ENCODE results near the gene ELMO2. TPM values are rescaled to one million over a fixed set of nuclear protein-coding genes. Genes with fewer than 3 reads are reported as not detected.

ELMO2 gene, protein sequence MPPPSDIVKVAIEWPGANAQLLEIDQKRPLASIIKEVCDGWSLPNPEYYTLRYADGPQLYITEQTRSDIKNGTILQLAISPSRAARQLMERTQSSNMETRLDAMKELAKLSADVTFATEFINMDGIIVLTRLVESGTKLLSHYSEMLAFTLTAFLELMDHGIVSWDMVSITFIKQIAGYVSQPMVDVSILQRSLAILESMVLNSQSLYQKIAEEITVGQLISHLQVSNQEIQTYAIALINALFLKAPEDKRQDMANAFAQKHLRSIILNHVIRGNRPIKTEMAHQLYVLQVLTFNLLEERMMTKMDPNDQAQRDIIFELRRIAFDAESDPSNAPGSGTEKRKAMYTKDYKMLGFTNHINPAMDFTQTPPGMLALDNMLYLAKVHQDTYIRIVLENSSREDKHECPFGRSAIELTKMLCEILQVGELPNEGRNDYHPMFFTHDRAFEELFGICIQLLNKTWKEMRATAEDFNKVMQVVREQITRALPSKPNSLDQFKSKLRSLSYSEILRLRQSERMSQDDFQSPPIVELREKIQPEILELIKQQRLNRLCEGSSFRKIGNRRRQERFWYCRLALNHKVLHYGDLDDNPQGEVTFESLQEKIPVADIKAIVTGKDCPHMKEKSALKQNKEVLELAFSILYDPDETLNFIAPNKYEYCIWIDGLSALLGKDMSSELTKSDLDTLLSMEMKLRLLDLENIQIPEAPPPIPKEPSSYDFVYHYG
- total RNA-seq (10 to 100 TPM; 54.1 to 56.5 TPM), polyA plus RNA-seq (10 to 100 TPM; 19.6 to 37.8 TPM)
- long read RNA-seq, donor 1, partial matches to known transcripts, result 0 of 2 reads
- long read RNA-seq, donor 1, other reads (novel, unspliced or antisense), result 0 of 2 reads
- long read RNA-seq, donor 2, result 0 reads
- long read RNA-seq, donor 3, partial matches to known transcripts, result 0 of 2 reads
- long read RNA-seq, donor 3, other reads (novel, unspliced or antisense), result 0 of 2 reads
- long read RNA-seq, donor 4, partial matches to known transcripts, result 0 of 3 reads
- long read RNA-seq, donor 4, other reads (novel, unspliced or antisense), result 0 of 3 reads
- long read RNA-seq, donor 5, partial matches to known transcripts, result 0 of 3 reads
- long read RNA-seq, donor 5, other reads (novel, unspliced or antisense), result 0 of 3 reads

DNA sequence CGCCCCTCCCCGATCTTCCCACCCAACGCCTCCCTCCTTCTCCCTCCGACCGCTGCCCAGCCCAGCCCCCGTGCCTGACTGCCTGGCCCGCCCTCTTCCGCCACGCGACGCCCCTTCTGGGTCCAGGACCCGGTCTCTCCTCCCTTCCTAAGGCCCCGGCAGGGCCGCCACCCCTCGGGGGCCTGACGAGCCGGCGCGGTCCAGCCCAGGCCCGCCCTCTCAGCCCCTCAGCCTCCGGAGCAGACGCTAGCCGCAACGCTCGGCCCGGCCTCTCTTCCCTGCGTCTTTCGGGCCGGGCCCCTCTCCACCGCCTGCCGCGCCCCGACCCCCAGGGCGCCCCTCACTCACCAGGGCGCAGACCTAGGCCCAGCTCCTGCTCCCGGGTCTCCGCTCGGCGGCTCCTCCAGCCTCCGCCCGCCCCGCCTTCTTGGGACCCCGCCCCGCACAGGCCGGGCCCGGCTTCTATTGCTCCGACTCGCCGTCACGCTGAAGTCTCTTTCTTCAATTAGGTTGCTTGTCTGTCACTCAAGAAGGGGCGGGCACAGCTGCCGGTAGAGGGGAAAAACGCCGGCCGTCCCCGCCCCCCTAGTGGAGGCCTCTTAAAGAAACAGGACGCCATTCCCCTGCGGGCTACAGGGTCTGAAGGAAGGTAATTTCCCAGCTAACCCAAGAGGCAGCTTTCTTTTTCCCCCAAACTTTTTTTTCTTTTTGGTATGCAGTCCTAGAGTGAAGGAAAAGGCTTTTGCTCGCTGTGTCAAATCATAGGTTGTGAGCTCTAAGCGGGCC, at the start of gene ELMO2:
TSS of gene ELMO2 (minus strand) at position 416 of the 786 bp plus-strand sequence. CDS start 12,133 bp downstream, outside the sequence.
- Histone ChIP-seq H3K9me3 (ENCODE audit: control insufficient read depth in 4 of 4, insufficient read depth in 3 of 4, low read length in 3 of 4) (no peaks in the 10 kb centered on the region), H3K4me1 (ENCODE audit: control insufficient read depth in 5 of 5, insufficient read depth in 5 of 5, low read length in 5 of 5) (peaks cover 11 to 24% (median 20%) of the 10 kb centered on the region in 5 donors), H3K9ac (ENCODE audit: insufficient read depth in 1 of 2, low read length in 2 of 2) (peak within 1 kb of the TSS; percentile 33 to 63), H3K36me3 (ENCODE audit: control insufficient read depth in 4 of 4, insufficient read depth in 4 of 4, low read length in 4 of 4) (no peaks in the 10 kb centered on the region), H3K27me3 (ENCODE audit: control insufficient read depth in 3 of 3, insufficient read depth in 3 of 3, low read length in 2 of 3) (no peaks in the 10 kb centered on the region), H3K27ac (ENCODE audit: low read depth in 1 of 2, low read length in 1 of 2) (peak within 1 kb of the TSS; percentile 94 to 98), H3K4me3 (peak within 1 kb of the TSS; percentile 90)
- TF ChIP-seq, protein P1, sequence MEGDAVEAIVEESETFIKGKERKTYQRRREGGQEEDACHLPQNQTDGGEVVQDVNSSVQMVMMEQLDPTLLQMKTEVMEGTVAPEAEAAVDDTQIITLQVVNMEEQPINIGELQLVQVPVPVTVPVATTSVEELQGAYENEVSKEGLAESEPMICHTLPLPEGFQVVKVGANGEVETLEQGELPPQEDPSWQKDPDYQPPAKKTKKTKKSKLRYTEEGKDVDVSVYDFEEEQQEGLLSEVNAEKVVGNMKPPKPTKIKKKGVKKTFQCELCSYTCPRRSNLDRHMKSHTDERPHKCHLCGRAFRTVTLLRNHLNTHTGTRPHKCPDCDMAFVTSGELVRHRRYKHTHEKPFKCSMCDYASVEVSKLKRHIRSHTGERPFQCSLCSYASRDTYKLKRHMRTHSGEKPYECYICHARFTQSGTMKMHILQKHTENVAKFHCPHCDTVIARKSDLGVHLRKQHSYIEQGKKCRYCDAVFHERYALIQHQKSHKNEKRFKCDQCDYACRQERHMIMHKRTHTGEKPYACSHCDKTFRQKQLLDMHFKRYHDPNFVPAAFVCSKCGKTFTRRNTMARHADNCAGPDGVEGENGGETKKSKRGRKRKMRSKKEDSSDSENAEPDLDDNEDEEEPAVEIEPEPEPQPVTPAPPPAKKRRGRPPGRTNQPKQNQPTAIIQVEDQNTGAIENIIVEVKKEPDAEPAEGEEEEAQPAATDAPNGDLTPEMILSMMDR (IDR thresholded peaks at IDR 0.05; ENCODE audit: control extremely low read depth, extremely low read depth), result no peak
- DNase-seq, result peak; percentile 97 to 98 (median 98)
- 0 to 1% methylated on average over 54 to 60 of the region's 60 CpGs for WGBS, 2 donors
- ATAC-seq (ENCODE audit: insufficient read depth, low FRiP score), result peak; percentile 93

DNA sequence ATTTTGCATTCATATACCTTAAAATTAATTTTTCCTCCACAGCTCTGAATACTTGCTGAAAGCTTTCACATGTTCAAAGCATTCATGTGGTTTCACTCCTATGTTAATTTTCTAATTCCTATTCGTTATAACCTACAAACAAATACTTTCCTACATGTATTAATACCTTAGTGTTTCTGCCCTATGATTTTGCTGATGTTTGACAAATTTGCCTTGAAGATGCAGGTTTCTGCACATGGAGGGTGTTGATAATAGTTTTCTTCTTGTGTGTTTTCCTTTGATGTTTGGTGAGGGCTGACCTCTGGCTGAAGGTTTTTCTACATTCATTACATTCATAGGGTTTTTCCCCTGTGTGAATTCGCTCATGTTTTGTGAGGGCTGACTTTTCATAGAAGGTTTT, 49.3 kb upstream of the ELMO2 start:
- ATAC-seq (ENCODE audit: insufficient read depth, low FRiP score) (no peak), DNase-seq (no peak)
- H3K9ac ChIP-seq (ENCODE audit: insufficient read depth in 1 of 2, low read length in 2 of 2), result no peak overlapping the region
- H3K36me3 ChIP-seq (ENCODE audit: control insufficient read depth in 4 of 4, insufficient read depth in 4 of 4, low read length in 4 of 4), result no peaks in the 10 kb centered on the region
- H3K27me3 ChIP-seq (ENCODE audit: control insufficient read depth in 3 of 3, insufficient read depth in 3 of 3, low read length in 2 of 3), result peaks cover 0 to 7% (median 0%) of the 10 kb centered on the region in 3 donors
- peaks cover 0 to 10% (median 2%) of the 10 kb centered on the region in 4 donors for H3K9me3 ChIP-seq (ENCODE audit: control insufficient read depth in 4 of 4, insufficient read depth in 3 of 4, low read length in 3 of 4)
- no peaks in the 10 kb centered on the region for H3K4me1 ChIP-seq (ENCODE audit: control insufficient read depth in 5 of 5, insufficient read depth in 5 of 5, low read length in 5 of 5)
- no peak overlapping the region for H3K4me3 ChIP-seq
- H3K27ac ChIP-seq (ENCODE audit: low read depth in 1 of 2, low read length in 1 of 2), result no peak overlapping the region
- TF ChIP-seq, protein P1 (IDR thresholded peaks at IDR 0.05; ENCODE audit: control extremely low read depth, extremely low read depth), result no peak
- 90 to 92% methylated on average over 2 of the region's 2 CpGs for WGBS, 2 donors

DNA sequence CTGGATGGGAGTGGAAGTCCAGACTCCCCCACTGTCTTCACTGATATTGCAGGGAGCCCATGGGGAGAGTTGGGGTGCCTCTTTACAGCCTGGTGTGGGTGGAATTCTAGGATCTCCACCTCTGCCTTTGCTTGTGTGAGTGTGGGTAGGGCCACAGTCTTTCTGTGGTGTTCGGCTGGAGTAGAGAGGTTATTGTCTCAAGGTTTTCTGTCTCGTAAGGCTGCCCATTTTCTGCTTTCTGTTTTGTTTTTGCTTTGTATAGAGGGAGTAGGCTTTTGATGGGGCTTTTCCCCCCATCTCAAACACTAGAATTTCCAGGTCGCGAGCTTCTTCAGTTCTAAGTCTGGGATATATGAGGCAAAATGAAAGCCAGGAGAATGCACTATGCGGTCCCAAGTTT, 40.4 kb upstream of the ELMO2 start:
- Histone ChIP-seq H3K4me1 (ENCODE audit: control insufficient read depth in 5 of 5, insufficient read depth in 5 of 5, low read length in 5 of 5) (no peaks in the 10 kb centered on the region), H3K9ac (ENCODE audit: insufficient read depth in 1 of 2, low read length in 2 of 2) (no peak overlapping the region), H3K9me3 (ENCODE audit: control insufficient read depth in 4 of 4, insufficient read depth in 3 of 4, low read length in 3 of 4) (peaks cover 0 to 10% (median 0%) of the 10 kb centered on the region in 4 donors), H3K27ac (ENCODE audit: low read depth in 1 of 2, low read length in 1 of 2) (no peak overlapping the region), H3K27me3 (ENCODE audit: control insufficient read depth in 3 of 3, insufficient read depth in 3 of 3, low read length in 2 of 3) (peaks cover 0 to 4% (median 0%) of the 10 kb centered on the region in 3 donors), H3K36me3 (ENCODE audit: control insufficient read depth in 4 of 4, insufficient read depth in 4 of 4, low read length in 4 of 4) (no peaks in the 10 kb centered on the region), H3K4me3 (no peak overlapping the region)
- no peak for ATAC-seq (ENCODE audit: insufficient read depth, low FRiP score)
- 94 to 98% methylated on average over 5 of the region's 5 CpGs for WGBS, 2 donors
- TF ChIP-seq, protein P1 (IDR thresholded peaks at IDR 0.05; ENCODE audit: control extremely low read depth, extremely low read depth), result no peak
- DNase-seq, result no peak
